Measurements from ENCODE around the gene FBXO28. TPM values are rescaled to one million over a fixed set of nuclear protein-coding genes. Genes with fewer than 3 reads are reported as not detected.

FBXO28 gene
- total RNA-seq, 2 experiments from 2014 or later: 31.0 to 32.3 TPM

Other genes starting within 250 kb of the FBXO28 start
- gene DEGS1, start 69.1 kb downstream of the FBXO28 start, total RNA-seq: 10 to 100 TPM; 63.8 to 65.8 TPM
- gene NVL, start 216.1 kb downstream of the FBXO28 start, total RNA-seq: 10 to 100 TPM; 44.1 to 52.7 TPM
- 10 to 100 TPM; 42.3 to 43.1 TPM for gene CNIH4, start 242.8 kb downstream of the FBXO28 start, total RNA-seq

Measured in activated naive CD8-positive, alpha-beta T cell treated with anti-CD3 and anti-CD28 coated beads, Interleukin-2, amount 10 ng/mL, durations not matched to agents 7 days and 5 days (primary cell).